ENCODE measurements around the gene MAPK12. TPM values are rescaled to one million over a fixed set of nuclear protein-coding genes. Genes with fewer than 3 reads are reported as not detected.
"Not testable (repeated sequence)": the region's sequence is repeated elsewhere in the genome, so short reads cannot be mapped to it uniquely, and the experiment has no call there.

MAPK12 gene
- total RNA-seq, 1 donor from 2014 or later = 46.6 TPM

DNA sequence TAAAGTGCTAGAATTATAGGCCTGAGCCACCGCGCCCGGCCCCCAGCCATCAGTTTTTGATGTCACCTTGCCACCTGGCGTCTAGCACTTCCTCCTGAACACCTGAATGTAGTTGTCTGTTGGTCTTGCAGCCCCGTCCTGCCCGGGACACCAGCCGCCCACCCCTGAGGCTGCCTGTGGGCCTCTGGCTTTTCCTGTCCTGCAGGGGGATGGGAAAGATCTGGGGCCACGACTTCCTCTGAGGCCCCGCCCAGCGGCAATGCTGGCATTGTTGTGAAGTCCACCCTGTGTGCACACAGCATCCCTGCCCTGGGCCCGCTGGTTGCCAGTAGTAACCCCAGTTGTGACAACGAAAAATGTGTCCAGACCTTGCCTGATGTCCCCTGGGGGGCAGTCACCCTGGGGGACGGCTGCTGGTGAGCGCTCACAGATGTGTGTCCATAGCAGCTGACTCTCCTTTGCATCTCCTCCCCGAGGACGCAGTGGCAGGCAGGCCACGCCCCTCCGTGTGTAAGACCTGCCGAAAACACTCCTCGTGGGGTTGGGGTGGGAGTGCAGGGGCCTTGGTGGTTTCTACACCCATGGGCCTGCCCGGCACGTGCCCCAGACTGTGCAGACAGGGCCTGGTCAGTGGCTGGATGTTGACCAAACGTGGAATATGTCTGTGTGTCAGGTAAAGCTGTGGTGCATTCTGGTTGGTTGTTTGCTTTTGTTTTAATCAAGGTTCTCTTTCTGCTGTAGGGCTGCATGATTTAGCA lies 53.9 kb downstream of the MAPK12 start:
- H3K9me3 Mint-ChIP-seq (ENCODE audit: low read depth) = no peaks in the 10 kb centered on the region
- no peak overlapping the region for H3K4me3 Mint-ChIP-seq (ENCODE audit: unreplicated experiment)
- TF ChIP-seq, protein P1, sequence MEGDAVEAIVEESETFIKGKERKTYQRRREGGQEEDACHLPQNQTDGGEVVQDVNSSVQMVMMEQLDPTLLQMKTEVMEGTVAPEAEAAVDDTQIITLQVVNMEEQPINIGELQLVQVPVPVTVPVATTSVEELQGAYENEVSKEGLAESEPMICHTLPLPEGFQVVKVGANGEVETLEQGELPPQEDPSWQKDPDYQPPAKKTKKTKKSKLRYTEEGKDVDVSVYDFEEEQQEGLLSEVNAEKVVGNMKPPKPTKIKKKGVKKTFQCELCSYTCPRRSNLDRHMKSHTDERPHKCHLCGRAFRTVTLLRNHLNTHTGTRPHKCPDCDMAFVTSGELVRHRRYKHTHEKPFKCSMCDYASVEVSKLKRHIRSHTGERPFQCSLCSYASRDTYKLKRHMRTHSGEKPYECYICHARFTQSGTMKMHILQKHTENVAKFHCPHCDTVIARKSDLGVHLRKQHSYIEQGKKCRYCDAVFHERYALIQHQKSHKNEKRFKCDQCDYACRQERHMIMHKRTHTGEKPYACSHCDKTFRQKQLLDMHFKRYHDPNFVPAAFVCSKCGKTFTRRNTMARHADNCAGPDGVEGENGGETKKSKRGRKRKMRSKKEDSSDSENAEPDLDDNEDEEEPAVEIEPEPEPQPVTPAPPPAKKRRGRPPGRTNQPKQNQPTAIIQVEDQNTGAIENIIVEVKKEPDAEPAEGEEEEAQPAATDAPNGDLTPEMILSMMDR (IDR thresholded peaks at IDR 0.05) = no peak
- DNase-seq (ENCODE audit: low spot score) = no peak
- H3K4me1 Mint-ChIP-seq (ENCODE audit: low read depth) = peaks cover 8% of the 10 kb centered on the region
- H3K36me3 Mint-ChIP-seq (ENCODE audit: low read depth) = peaks cover 17% of the 10 kb centered on the region
- no peak overlapping the region for H3K27ac Mint-ChIP-seq (ENCODE audit: unreplicated experiment)
- H3K27me3 Mint-ChIP-seq (ENCODE audit: low read depth) = no peaks in the 10 kb centered on the region

DNA sequence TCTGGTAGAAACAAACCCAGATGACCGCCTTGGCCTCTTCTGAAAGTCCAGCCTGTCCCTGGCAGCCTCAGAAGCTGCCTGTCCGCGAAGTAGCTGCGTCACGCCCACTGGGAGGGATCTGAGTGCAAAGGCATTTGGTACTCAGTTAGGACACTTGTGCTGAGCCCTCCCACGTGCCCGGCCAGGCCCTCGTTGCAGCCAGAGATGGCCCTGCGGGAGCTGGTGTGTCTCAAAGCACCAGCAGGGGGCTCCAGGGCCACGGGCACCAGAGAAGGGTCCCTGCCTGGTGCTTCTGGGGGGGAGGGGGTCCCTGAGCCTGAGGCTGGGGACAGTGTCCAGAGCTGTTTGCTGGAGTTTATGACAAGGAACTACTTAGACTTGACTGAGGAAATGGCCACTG lies 54.9 kb downstream of the MAPK12 start:
- H3K9me3 Mint-ChIP-seq (ENCODE audit: low read depth) = no peaks in the 10 kb centered on the region
- H3K27ac Mint-ChIP-seq (ENCODE audit: unreplicated experiment) = no peak overlapping the region
- DNase-seq (ENCODE audit: low spot score) = no peak
- peaks cover 16% of the 10 kb centered on the region for H3K4me1 Mint-ChIP-seq (ENCODE audit: low read depth)
- no peak overlapping the region for H3K4me3 Mint-ChIP-seq (ENCODE audit: unreplicated experiment)
- no peaks in the 10 kb centered on the region for H3K27me3 Mint-ChIP-seq (ENCODE audit: low read depth)
- peaks cover 15% of the 10 kb centered on the region for H3K36me3 Mint-ChIP-seq (ENCODE audit: low read depth)
- TF ChIP-seq, protein P1 (IDR thresholded peaks at IDR 0.05) = peak; percentile 75

DNA sequence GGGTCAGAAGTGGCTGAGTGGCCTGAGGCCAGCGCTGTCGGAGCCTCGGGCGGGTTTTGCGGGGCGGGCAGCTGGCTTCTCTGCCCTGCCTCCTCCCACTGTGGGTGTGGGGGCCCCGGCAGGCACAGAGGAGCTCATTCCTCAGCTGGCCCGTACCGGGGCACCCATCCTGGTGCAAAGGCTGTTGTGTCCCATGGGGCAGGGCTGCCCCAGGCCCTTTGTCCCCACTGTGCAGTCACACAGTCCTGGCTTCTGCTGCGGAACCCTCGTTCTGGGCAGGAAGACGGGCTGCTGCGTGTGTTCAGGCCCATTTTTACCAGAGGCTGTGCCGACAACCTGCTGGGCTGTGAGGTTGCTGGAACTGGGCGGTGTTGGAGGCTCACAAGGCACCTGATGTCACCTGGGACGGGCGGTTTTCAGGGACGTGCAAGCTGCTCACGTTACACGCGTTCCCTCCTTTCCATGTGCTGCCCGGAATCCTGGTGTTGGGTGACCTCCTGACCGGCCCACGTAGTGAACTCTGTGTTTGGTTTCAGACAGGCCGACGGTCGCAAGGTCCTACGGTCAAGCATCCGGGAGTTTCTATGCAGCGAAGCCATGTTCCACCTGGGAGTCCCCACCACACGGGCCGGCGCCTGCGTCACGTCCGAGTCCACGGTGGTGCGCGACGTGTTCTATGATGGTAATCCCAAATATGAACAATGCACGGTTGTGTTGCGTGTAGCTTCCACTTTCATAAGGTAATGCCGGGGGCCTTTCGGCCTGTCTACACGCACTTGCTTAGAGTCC lies 55.5 kb downstream of the MAPK12 start:
- no peak overlapping the region for H3K4me3 Mint-ChIP-seq (ENCODE audit: unreplicated experiment)
- H3K9me3 Mint-ChIP-seq (ENCODE audit: low read depth) = no peaks in the 10 kb centered on the region
- TF ChIP-seq, protein P1 (IDR thresholded peaks at IDR 0.05) = no peak
- peaks cover 16% of the 10 kb centered on the region for H3K4me1 Mint-ChIP-seq (ENCODE audit: low read depth)
- peaks cover 13% of the 10 kb centered on the region for H3K36me3 Mint-ChIP-seq (ENCODE audit: low read depth)
- no peak overlapping the region for H3K27ac Mint-ChIP-seq (ENCODE audit: unreplicated experiment)
- no peak for DNase-seq (ENCODE audit: low spot score)
- H3K27me3 Mint-ChIP-seq (ENCODE audit: low read depth) = no peaks in the 10 kb centered on the region

DNA sequence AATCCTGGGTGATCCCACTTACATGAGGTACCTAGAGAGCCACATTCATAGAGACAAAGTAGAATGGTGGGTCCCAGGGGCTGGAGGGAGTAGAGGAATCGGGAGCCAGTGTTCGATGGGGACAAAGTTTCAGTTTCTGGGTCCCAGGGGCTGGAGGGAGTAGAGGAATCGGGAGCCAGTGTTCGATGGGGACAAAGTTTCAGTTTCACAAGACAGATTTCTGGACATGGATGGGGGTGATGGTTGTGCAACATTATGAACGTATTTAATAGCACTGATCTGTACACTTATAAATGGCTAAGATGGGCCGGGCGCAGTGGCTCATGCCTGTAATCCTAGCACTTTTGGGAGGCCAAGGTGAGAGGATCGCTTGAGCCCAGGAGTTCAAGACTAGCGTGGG lies 56.5 kb downstream of the MAPK12 start:
- not testable (repeated sequence) for H3K4me3 Mint-ChIP-seq (ENCODE audit: unreplicated experiment); H3K27ac Mint-ChIP-seq (ENCODE audit: unreplicated experiment); H3K27me3 Mint-ChIP-seq (ENCODE audit: low read depth); H3K9me3 Mint-ChIP-seq (ENCODE audit: low read depth); DNase-seq (ENCODE audit: low spot score)
- peaks cover 13% of the 10 kb centered on the region for H3K36me3 Mint-ChIP-seq (ENCODE audit: low read depth)
- H3K4me1 Mint-ChIP-seq (ENCODE audit: low read depth) = peaks cover 17% of the 10 kb centered on the region

DNA sequence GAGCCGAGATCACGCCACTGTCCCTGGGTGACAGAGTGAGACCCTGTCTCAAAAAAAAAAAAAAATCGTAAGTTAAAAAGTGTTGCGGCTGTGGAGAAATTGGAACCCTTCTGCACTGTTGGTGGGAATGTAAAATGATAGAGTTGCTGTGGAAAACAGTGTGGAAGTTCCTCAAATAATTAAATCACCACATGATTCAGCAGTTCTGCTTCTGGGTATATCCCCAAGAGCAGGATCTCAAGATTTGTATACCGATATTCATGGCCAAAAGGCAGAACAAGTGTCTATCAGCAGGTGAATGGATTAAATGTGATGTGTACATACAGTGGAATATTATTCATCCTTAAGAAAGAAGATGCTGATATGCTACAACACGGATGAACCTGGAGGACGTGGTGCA lies 56.9 kb downstream of the MAPK12 start:
- peaks cover 18% of the 10 kb centered on the region for H3K4me1 Mint-ChIP-seq (ENCODE audit: low read depth)
- no peak for DNase-seq (ENCODE audit: low spot score)
- no peak overlapping the region for H3K4me3 Mint-ChIP-seq (ENCODE audit: unreplicated experiment)
- peaks cover 11% of the 10 kb centered on the region for H3K36me3 Mint-ChIP-seq (ENCODE audit: low read depth)
- no peaks in the 10 kb centered on the region for H3K9me3 Mint-ChIP-seq (ENCODE audit: low read depth)
- no peak overlapping the region for H3K27ac Mint-ChIP-seq (ENCODE audit: unreplicated experiment)
- H3K27me3 Mint-ChIP-seq (ENCODE audit: low read depth) = no peaks in the 10 kb centered on the region
- TF ChIP-seq, protein P1 (IDR thresholded peaks at IDR 0.05) = no peak

Data from chondrocyte (in vitro differentiated cells).